ENCODE results near the gene FBXO8.

DNA sequence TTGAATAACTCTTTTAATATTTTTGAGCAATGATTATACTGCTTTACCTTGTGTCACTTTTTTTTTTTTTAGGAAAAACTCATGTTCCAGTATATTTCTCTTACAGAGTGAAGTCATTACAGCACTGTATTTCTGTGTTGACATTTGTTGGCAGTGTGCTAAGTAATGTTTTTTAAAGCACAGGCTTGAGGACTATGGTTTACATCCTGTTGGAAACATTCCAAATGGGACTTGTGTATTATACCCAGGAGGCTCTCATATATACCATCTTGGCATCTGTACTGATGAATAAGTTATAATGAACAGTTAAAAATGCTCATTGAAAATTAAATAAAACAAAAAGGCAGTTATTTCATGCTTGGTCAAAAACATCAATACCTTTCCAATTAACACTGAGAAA is 34.1 kb upstream of the FBXO8 start:
- TF ChIP-seq, protein P1, sequence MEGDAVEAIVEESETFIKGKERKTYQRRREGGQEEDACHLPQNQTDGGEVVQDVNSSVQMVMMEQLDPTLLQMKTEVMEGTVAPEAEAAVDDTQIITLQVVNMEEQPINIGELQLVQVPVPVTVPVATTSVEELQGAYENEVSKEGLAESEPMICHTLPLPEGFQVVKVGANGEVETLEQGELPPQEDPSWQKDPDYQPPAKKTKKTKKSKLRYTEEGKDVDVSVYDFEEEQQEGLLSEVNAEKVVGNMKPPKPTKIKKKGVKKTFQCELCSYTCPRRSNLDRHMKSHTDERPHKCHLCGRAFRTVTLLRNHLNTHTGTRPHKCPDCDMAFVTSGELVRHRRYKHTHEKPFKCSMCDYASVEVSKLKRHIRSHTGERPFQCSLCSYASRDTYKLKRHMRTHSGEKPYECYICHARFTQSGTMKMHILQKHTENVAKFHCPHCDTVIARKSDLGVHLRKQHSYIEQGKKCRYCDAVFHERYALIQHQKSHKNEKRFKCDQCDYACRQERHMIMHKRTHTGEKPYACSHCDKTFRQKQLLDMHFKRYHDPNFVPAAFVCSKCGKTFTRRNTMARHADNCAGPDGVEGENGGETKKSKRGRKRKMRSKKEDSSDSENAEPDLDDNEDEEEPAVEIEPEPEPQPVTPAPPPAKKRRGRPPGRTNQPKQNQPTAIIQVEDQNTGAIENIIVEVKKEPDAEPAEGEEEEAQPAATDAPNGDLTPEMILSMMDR (IDR thresholded peaks at IDR 0.05; ENCODE audit: low read depth, low read length), result no peak
- TF ChIP-seq POLR2A (IDR thresholded peaks at IDR 0.05; ENCODE audit: extremely low read depth, insufficient read length), result no peak
- TF ChIP-seq, protein P2, sequence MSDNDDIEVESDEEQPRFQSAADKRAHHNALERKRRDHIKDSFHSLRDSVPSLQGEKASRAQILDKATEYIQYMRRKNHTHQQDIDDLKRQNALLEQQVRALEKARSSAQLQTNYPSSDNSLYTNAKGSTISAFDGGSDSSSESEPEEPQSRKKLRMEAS (IDR thresholded peaks at IDR 0.05; ENCODE audit: low read depth, low read length), result no peak

All from NB4 (cell line).